ENCODE data around the gene KDM6A. TPM values are rescaled to one million over a fixed set of nuclear protein-coding genes. Genes with fewer than 3 reads are reported as not detected.
"Not testable (repeated sequence)": the region's sequence is repeated elsewhere in the genome, so short reads cannot be mapped to it uniquely, and the experiment has no call there.

Gene KDM6A
- total and polyA plus RNA-seq, 2 donors (not counting 3 experiments of a cell fraction or from before 2014, with no cell fraction given): 9.0 to 20.6 TPM

- no peaks in the 10 kb centered on the region for H3K27me3 ChIP-seq (ENCODE audit: control insufficient read depth in 2 of 2, insufficient read depth in 2 of 2, low read length in 2 of 2)
- H3K4me3 ChIP-seq (replicated peaks in 1 of 3; ENCODE audit: insufficient read depth in 1 of 3, low read depth in 1 of 3, low read length in 3 of 3): no peak overlapping the region
- peaks cover 55% of the 10 kb centered on the region for H3K79me2 ChIP-seq (ENCODE audit: control insufficient read depth, insufficient read depth, low read length)
- ChIA-PET CTCF (no interaction called here), POLR2A (no interaction called here)
- H3K27ac ChIP-seq (ENCODE audit: insufficient read depth, low read depth, low read length): no peak overlapping the region
- H3K9me3 ChIP-seq (replicated peaks; ENCODE audit: control insufficient read depth, insufficient read depth, low read length): no peaks in the 10 kb centered on the region
- no peaks in the 10 kb centered on the region for H3K9me1 ChIP-seq (replicated peaks; ENCODE audit: control insufficient read depth, extremely low read depth, insufficient read depth, low read length)
- FAIRE-seq: no peak
- H3K4me1 ChIP-seq (ENCODE audit: control insufficient read depth, extremely low read depth, insufficient read depth, low read length): peaks cover 7% of the 10 kb centered on the region
- no peaks in the 10 kb centered on the region for H4K20me1 ChIP-seq (replicated peaks; ENCODE audit: control insufficient read depth, extremely low read depth, insufficient read depth, low read length)
- intact Hi-C loops (cut with micrococcal nuclease): loop anchor here (5.0 kb wide), 1 partner anchor 77 kb away; the partner anchor contains the start of gene KDM6A
- dilution Hi-C loops (cut with MboI; ENCODE audit: extremely low pct_ligation_motif_present, low sequenced_read_pairs): no loop called here
- H2AFZ ChIP-seq (ENCODE audit: low read depth, low read length): no peak overlapping the region
- H3K9ac ChIP-seq (replicated peaks; ENCODE audit: extremely low read depth, insufficient read depth, low read length): no peak overlapping the region
- no peaks in the 10 kb centered on the region for H3K36me3 ChIP-seq (ENCODE audit: control insufficient read depth in 2 of 2, extremely low read depth in 1 of 2, insufficient read depth in 2 of 2, low read length in 2 of 2)
- TF ChIP-seq GATA2 (IDR thresholded peaks at IDR 0.05; ENCODE audit: insufficient read depth, insufficient read length, low read depth, low read length) (no peak), CTCF (IDR thresholded peaks at IDR 0.05; ENCODE audit: extremely low read depth in 1 of 2, insufficient read depth in 1 of 2, low read depth in 1 of 2, low read length in 2 of 2) (no peak), MYC (IDR thresholded peaks at IDR 0.05; ENCODE audit: low read depth, low read length) (no peak), POLR2AphosphoS5 (IDR thresholded peaks at IDR 0.05; ENCODE audit: insufficient read depth, low read depth, low read length) (no peak), MAX (IDR thresholded peaks at IDR 0.05; ENCODE audit: insufficient read depth, insufficient read length) (no peak), FOS (IDR thresholded peaks at IDR 0.05; ENCODE audit: borderline replicate concordance, insufficient read depth, low read length) (no peak), EZH2 (IDR thresholded peaks at IDR 0.05; ENCODE audit: borderline replicate concordance, low read depth, low read length, severe bottlenecking) (no peak), POLR2A (IDR thresholded peaks at IDR 0.05; ENCODE audit: low read depth, low read length) (no peak), JUN (IDR thresholded peaks at IDR 0.05; ENCODE audit: borderline replicate concordance, insufficient read depth, insufficient read length, low read depth) (no peak)
- BruUV-seq (replicated peaks): no TSS peak
- no peak overlapping the region for H3K4me2 ChIP-seq (ENCODE audit: insufficient read depth, low read length)
- no peak for DNase-seq (ENCODE audit: low read depth, low spot score)
These were observed 76.1 kb downstream of the KDM6A start for GRCh38 chrX:44949125-44949524.

GRCh38 chrX:44950471-44951366, 77.7 kb downstream of the KDM6A start:
- peak; percentile 26 for DNase-seq (ENCODE audit: low read depth, low spot score)
- FAIRE-seq; H3K27ac ChIP-seq (ENCODE audit: insufficient read depth, low read depth, low read length); H3K27me3 ChIP-seq (ENCODE audit: control insufficient read depth in 2 of 2, insufficient read depth in 2 of 2, low read length in 2 of 2); BruUV-seq (replicated peaks); H3K36me3 ChIP-seq (ENCODE audit: control insufficient read depth in 2 of 2, extremely low read depth in 1 of 2, insufficient read depth in 2 of 2, low read length in 2 of 2); H4K20me1 ChIP-seq (replicated peaks; ENCODE audit: control insufficient read depth, extremely low read depth, insufficient read depth, low read length); H2AFZ ChIP-seq (ENCODE audit: low read depth, low read length); H3K4me3 ChIP-seq (replicated peaks in 1 of 3; ENCODE audit: insufficient read depth in 1 of 3, low read depth in 1 of 3, low read length in 3 of 3); intact Hi-C loops (cut with micrococcal nuclease); POLR2A ChIA-PET; H3K9ac ChIP-seq (replicated peaks; ENCODE audit: extremely low read depth, insufficient read depth, low read length); H3K9me1 ChIP-seq (replicated peaks; ENCODE audit: control insufficient read depth, extremely low read depth, insufficient read depth, low read length); H3K9me3 ChIP-seq (replicated peaks; ENCODE audit: control insufficient read depth, insufficient read depth, low read length); dilution Hi-C loops (cut with MboI; ENCODE audit: extremely low pct_ligation_motif_present, low sequenced_read_pairs); CTCF ChIA-PET: not testable (repeated sequence)
- H3K4me1 ChIP-seq (ENCODE audit: control insufficient read depth, extremely low read depth, insufficient read depth, low read length): peaks cover 14% of the 10 kb centered on the region
- peak overlapping the region; percentile 24 for H3K4me2 ChIP-seq (ENCODE audit: insufficient read depth, low read length)
- peaks cover 53% of the 10 kb centered on the region for H3K79me2 ChIP-seq (ENCODE audit: control insufficient read depth, insufficient read depth, low read length)
